Neural progenitor cell (in vitro differentiated cells): ENCODE results near the gene PLXNA4.

Experiments
- CTCF ChIP-seq: fragments of 200-600 bp; sonication (generic); IDR thresholded peaks from 2 replicates; pipeline ENCODE4 v1.5.1; 2017; ENCODE audit warnings: antibody characterized with exemption, mild to moderate bottlenecking
- EZH2phosphoT487 ChIP-seq: fragments of 200-600 bp; sonication (generic); IDR thresholded peaks from 2 replicates; pipeline ENCODE4 v1.6.1; 2017; ENCODE audit warnings: antibody characterized with exemption

DNA sequence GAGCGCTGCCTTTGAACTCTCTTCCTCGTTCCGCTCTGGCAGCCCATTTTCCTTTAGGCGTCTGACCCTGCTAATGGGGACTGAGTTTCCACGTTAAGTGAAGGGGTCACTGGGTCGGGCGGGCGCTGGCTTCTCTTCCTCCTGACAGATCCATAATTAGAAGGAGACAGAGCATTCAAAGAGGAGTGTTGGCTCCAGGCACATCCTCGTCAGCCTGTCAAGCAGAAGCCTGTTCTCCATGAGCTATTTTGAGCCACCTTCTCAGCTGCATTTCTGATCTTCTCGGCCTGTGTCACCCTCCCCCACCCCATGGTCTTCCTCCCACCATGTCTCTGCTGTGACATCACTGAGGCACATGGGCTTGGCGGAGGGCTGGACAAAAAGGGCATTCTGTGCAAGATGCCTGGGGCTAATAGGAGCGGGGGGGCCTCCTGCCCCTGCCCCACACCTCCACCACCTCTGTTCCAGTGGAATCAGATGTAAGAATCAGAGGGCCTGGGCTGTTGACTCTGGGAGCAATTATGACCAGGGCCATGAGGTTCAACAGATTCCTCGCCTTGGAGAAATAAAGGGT lies 248.1 kb downstream of the PLXNA4 start:
- TF ChIP-seq CTCF (no peak), EZH2phosphoT487 (no peak)
